Body of pancreas (tissue), 4 donors: ENCODE data around the gene PTPRM. TPM values are rescaled to one million over a fixed set of nuclear protein-coding genes. Genes with fewer than 3 reads are reported as not detected.

Experiments
- ATAC-seq: fragments of 150-250 bp; one replicate; pipeline ENCODE4 v1.9.1; 2016
- DNase-seq, 4 donors: peaks; one replicate each; pipeline ENCODE4 v3.0.0-alpha.2; 2019
- H3K27ac ChIP-seq, 4 donors: fragments of 200-600 bp; sonication (generic); 1 replicate in 3 of 4; 2 replicates in 1 of 4; pipeline versions ENCODE4 v1.5.1 to v1.6.1; 2016 to 2019; ENCODE audit warnings: mild to moderate bottlenecking in 1 of 4, mixed read lengths in 1 of 4, moderate library complexity in 1 of 4
- H3K27me3 ChIP-seq, 2 donors: fragments of 200-600 bp; sonication (generic); one replicate each; pipeline ENCODE4 v1.6.0; 2016; ENCODE audit warnings: mild to moderate bottlenecking in 1 of 2
- H3K36me3 ChIP-seq, 2 donors: fragments of 200-600 bp; sonication (generic); replicated peaks in 1 of 2; 2 replicates each; pipeline ENCODE4 v1.5.1; 2016; ENCODE audit warnings: low read depth in 2 of 2; ENCODE audit not compliant: insufficient read depth in 1 of 2
- H3K4me1 ChIP-seq: fragments of 200-600 bp; sonication (generic); one replicate; pipeline ENCODE4 v1.6.0; 2016
- H3K4me3 ChIP-seq, 2 donors: fragments of 200-600 bp; sonication (generic); 1 replicate in 1 of 2; 2 replicates in 1 of 2; pipeline ENCODE4 v1.5.1; 2016 to 2019
- H3K9me3 ChIP-seq, 3 donors: fragments of 200-600 bp; sonication (generic); 1 replicate in 2 of 3; 2 replicates in 1 of 3; pipeline ENCODE4 v1.5.1; 2016
- CTCF ChIP-seq, 7 experiments: fragments of 450-650 bp in 4 of 7; fragments of 200-600 bp in 3 of 7; sonication (generic) in 3 of 7; IDR thresholded peaks; one replicate each; pipeline ENCODE4 v1.5.1; 2016 to 2019; ENCODE audit warnings: antibody characterized with exemption in 7 of 7
- POLR2A ChIP-seq, 3 donors: fragments of 450-650 bp; IDR thresholded peaks; one replicate each; pipeline ENCODE4 v1.6.1; 2016; ENCODE audit warnings: antibody characterized with exemption in 3 of 3, mild to moderate bottlenecking in 2 of 3
- WGBS, 2 donors: methylation state at CpG; one replicate each; pipeline ENCODE4 v1.1.5; 2017; 5-methylcytosine and 5-hydroxymethylcytosine counted together
- intact Hi-C: fragments of 100-400 bp; cut with DNase I; formaldehyde crosslinking; loops from one replicate; pipeline ENCODE4 v1.15.1; 2023
- total RNA-seq, 2 donors: library from RNA; depleted of rRNA; stranded (reverse); fragments of >200 nt; gene quantifications; one replicate each; pipeline ENCODE4 v1.1.0, GENCODE V29; 2016

Gene PTPRM
- total RNA-seq, 2 donors from 2014 or later, result 38.2 to 48.0 TPM

- H3K36me3 ChIP-seq, result no peaks in the 10 kb centered on the region
- H3K4me1 ChIP-seq, result peaks cover 27% of the 10 kb centered on the region
- WGBS, 2 donors, result 49 to 52% methylated on average over 3 of the region's 3 CpGs
- no peak overlapping the region for H3K4me3 ChIP-seq
- TF ChIP-seq POLR2A (IDR thresholded peaks at IDR 0.05) (no peak), CTCF (IDR thresholded peaks at IDR 0.05) (no peak)
- H3K9me3 ChIP-seq, result no peaks in the 10 kb centered on the region
- H3K27me3 ChIP-seq, result no peaks in the 10 kb centered on the region
- peak overlapping the region in 1 of 4 donors; percentile 7 for H3K27ac ChIP-seq
- no peak for ATAC-seq
- no peak for DNase-seq
- intact Hi-C loops, result no loop called here
Observed at GRCh38 chr18:7740821-7741220, 173.7 kb downstream of the PTPRM start.

GRCh38 chr18:7741640-7742039, 174.5 kb downstream of the PTPRM start:
- Histone ChIP-seq H3K27ac (no peak overlapping the region), H3K9me3 (no peaks in the 10 kb centered on the region), H3K4me3 (no peak overlapping the region), H3K36me3 (no peaks in the 10 kb centered on the region), H3K4me1 (peaks cover 19% of the 10 kb centered on the region), H3K27me3 (no peaks in the 10 kb centered on the region)
- DNase-seq (no peak), ATAC-seq (no peak)
- TF ChIP-seq CTCF (IDR thresholded peaks at IDR 0.05) (no peak), POLR2A (IDR thresholded peaks at IDR 0.05) (no peak)
- intact Hi-C loops, result no loop called here

- intact Hi-C loops, result no loop called here
- TF ChIP-seq POLR2A (IDR thresholded peaks at IDR 0.05) (no peak), CTCF (IDR thresholded peaks at IDR 0.05) (no peak)
- peaks cover 13% of the 10 kb centered on the region for H3K4me1 ChIP-seq
- H3K27me3 ChIP-seq, result no peaks in the 10 kb centered on the region
- no peak overlapping the region for H3K4me3 ChIP-seq
- ATAC-seq (no peak), DNase-seq (no peak)
- 88% methylated on average over 2 of the region's 2 CpGs for WGBS, 2 donors
- no peaks in the 10 kb centered on the region for H3K9me3 ChIP-seq
- H3K36me3 ChIP-seq, result no peaks in the 10 kb centered on the region
- H3K27ac ChIP-seq, result no peak overlapping the region
Observed at GRCh38 chr18:7742224-7742623, 175.1 kb downstream of the PTPRM start.

GRCh38 chr18:7743256-7743655, 176.1 kb downstream of the PTPRM start:
- no peak for DNase-seq
- H3K36me3 ChIP-seq, result no peaks in the 10 kb centered on the region
- TF ChIP-seq CTCF (IDR thresholded peaks at IDR 0.05), result no peak
- no peak for TF ChIP-seq POLR2A (IDR thresholded peaks at IDR 0.05)
- ATAC-seq, result no peak
- intact Hi-C loops, result no loop called here
- no peak overlapping the region for H3K4me3 ChIP-seq
- 39 to 51% methylated on average over 1 of the region's 1 CpG for WGBS, 2 donors
- no peaks in the 10 kb centered on the region for H3K27me3 ChIP-seq
- peaks cover 7% of the 10 kb centered on the region for H3K4me1 ChIP-seq
- H3K27ac ChIP-seq, result no peak overlapping the region
- no peaks in the 10 kb centered on the region for H3K9me3 ChIP-seq

GRCh38 chr18:7746106-7746505, 179.0 kb downstream of the PTPRM start:
- Histone ChIP-seq H3K9me3 (no peaks in the 10 kb centered on the region), H3K27me3 (no peaks in the 10 kb centered on the region), H3K27ac (no peak overlapping the region), H3K4me1 (peaks cover 24% of the 10 kb centered on the region), H3K4me3 (no peak overlapping the region), H3K36me3 (no peaks in the 10 kb centered on the region)
- TF ChIP-seq POLR2A (IDR thresholded peaks at IDR 0.05) (no peak), CTCF (IDR thresholded peaks at IDR 0.05) (no peak)
- intact Hi-C loops, result no loop called here
- no peak for DNase-seq
- ATAC-seq, result no peak
- WGBS, 2 donors, result 95 to 97% methylated on average over 3 of the region's 3 CpGs
